HG02884 (cell line): ENCODE measurements around the gene SARM1.

Experiments used
- ATAC-seq: cut with Tn5 transposase; IDR thresholded peaks from one replicate; pipeline ENCODE4 v1.9.1; 2021; ENCODE audit warnings: mild to moderate bottlenecking, moderate library complexity; ENCODE audit not compliant: unreplicated experiment

The SARM1 gene

DNA sequence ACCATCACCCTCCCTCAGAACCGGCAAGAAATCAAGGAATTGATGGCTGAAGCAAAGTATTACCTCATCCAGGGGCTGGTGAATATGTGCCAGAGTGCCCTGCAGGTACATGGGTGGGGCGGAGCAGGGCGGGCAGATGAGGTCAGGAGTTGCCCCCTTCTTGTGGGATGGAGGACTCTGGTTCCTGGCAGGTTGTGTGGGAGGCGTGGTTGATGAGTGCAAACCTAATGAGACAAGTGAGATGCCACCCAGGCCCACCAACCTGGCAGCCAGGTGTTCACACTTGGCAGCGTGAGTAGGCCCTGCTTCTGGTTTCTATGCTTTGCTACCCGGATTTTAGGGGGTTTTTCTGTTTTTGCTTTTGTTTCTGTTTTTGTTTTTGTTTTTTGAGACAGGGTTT is 31.1 kb upstream of the SARM1 start:
- ATAC-seq: no peak

DNA sequence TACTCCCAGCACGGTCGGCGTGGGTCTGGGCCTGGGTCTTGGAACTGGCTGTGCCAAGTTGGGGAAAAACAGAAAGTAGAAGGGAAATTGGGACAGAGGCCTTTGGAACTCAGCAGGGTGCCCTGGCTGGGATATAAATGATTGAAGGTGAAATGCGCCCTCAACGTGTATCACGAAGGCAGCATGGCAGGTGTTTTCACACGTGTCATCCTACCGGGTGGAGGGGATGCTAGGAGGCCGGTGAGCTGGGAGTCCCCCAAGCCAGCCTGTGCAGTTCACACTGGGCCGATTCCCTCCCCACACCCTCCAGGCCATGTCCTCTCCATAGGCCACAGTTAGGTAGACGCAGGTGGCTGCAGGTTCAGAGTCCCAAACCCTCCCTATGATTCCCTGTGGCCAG is 30.0 kb upstream of the SARM1 start:
- no peak for ATAC-seq

DNA sequence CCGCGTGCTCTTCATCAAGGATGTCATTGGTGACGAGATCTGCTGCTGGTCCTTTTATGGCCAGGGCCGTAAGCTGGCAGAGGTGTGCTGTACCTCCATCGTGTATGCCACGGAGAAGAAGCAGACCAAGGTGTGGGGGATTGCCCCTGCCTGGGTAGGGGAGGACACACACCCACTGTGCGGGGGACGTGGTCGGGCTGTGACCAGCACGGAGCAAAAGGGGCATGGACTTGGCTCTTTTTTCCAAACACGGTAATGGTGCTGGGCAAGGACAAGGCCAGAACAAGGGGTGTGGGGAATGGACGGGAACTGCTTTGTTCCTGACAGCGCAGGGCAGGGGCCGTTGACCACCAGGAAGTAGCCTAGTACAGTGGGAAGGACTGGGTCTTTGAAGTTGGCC is 29.2 kb upstream of the SARM1 start:
- no peak for ATAC-seq

DNA sequence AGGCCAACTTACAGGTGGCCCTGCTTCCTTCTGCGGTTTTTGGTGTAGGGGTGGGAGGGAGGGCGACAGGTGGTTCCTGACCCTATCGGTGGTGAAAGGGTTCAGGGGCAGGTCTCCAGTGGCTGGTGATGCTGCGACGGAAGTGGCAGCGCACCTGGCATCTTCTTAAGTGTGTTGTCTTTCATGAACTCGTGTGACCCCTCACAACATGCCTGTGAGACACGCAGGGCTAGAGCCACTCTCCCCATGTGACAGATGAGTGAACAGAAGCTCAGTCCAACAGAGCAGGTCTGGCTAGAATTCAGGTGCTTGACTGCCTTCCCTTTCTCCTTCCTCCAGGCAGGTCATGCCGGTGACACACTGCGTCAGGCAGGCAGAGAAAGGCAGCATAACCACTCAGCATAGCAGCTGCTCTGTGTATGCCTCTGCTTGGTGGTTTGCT is 28.0 kb upstream of the SARM1 start:
- ATAC-seq: no peak

DNA sequence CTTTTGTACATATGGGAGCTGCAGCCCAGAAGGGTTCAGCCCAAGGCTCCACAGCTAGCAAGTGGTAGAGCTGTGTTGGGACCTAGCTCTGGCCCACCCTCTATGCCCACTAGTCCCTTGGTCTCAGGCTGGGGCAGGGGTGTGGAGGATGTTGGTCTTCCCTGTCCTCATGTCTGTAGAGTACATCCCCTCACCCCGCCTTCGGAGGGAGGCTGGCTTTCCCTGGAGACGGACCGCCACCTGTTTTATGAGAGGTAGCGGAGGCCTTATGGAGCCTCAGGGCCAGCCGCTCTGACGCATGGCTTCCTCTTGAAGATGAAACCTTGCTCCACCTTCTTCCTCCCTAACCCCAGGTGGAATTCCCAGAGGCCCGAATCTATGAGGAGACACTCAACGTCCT is 27.5 kb upstream of the SARM1 start:
- no peak for ATAC-seq

DNA sequence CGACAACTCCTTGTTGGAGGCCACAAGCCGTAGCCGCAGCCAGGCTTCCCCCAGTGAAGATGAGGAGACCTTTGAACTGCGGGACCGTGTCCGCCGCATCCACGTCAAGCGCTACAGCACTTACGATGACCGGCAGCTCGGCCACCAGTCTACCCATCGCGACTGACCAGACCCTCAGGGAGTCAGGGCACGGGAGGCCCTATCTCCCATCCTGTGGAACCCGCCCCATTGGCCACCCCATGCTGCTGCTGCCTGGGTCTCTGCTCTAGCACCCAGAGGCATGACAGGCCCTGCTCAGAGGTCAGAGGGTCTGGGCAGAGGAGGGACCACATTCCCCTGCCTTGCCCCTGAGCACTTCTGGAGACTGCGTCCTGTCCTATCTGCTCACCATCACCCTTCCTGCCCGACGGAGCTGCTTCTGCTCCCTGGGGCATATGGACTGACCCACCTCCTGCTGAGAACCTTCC is 27.0 kb upstream of the SARM1 start:
- ATAC-seq: no peak

DNA sequence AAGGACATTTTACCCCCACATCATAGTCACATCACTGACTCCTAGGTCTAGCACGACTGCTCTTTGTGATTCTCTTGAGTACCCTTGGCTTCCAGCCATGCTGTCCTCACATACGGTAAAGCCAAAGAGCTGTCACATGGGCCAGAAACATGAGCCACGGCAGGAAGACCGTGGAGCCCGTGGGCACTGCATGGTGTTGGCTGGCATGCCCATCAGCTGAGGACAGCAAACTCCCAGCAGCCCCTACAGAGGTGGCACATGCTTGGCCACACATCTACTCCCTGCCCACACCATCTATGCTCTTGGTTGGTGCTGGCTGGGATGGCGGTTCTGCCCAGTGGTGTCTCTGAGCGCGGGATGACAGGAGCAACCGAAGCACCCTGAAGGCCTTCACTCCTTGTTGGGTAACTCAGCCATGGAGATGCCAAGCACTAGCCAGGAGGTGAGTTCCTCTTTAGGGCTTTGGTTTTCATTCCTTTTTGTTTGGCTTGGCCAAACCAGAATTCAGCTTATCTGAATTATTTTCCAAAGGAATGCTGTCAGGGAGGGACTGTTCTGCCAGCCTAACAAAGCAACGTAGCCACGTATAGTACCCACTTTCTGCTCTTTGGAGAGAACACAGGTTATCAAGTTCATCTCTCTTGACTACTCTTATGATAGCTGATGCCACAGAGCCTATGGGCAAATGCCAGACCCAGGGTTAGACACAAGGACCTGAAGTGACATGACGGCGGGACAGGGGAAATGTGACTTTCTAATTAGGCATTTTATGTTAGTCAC is 25.9 kb upstream of the SARM1 start:
- ATAC-seq: no peak

DNA sequence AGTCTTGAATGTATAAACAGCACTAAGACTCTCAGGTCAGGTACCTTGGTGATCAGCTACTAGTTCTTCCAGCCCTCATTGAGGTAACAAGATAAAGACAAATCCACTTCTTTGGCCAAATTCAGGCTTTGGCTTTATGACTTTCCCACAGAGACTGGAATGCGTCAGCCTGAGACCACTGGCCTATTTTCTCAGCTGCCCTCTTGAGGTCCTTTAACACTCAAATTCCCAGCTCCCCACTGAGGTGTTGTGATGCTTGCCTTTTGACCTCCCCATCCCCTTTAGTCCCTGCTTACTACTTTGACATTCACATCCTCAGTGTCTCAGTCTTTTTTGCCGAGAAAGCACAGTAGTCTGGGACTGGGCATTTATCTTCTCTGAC is 25.3 kb upstream of the SARM1 start:
- ATAC-seq: no peak

DNA sequence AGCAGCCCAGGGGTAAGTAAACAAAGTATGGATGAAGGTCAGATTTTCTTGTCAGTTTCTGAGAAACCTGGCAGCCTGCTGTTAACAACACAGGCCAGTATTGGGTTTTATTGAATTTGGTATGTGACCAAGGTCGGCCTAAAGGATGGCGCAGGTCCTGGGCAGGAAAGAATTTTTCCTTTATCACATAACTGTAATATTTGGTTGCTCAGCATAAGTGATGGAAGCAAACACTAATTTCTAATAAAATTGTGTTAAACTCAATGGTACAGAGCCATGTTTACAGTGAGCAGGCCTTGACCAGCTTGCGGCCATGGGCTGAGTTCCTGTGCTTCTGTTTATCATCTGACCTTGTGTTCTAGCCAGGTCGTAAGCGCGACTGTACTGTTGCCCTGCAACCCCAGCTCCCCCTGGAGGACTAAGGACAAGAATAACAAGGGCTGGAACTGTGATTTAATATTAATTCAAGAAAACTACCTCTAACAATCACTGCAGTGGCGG is 24.7 kb upstream of the SARM1 start:
- ATAC-seq: no peak

DNA sequence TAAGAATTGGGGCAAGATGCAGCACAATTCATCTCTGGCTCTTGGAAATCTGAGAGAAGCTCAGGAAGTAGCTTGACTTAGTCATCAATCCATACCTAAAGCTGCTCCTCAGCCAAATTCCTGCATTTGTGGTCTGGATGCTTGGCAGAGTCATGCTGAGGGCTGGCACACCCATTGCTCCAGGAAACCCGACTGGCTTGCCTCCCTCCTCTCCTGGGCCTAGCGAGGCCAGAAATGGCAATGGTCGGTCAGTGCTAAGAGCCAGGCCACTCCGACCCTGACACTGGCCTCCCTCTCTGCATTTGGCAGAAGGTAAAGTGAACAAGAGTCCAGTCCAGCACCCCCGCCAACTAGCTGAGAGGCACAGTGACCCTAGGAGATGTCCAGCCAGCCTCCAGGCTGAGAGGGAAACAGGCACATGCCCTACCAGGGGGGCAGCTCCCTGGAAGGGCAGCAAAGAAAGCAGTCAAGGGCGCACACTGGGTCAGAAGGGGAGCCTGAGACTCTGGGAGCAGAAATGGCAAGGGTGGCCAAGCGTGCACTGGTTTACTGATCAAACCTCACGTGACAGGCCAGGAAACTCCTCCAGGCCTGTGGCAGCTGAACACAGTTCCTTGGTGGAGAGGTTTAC is 24.1 kb upstream of the SARM1 start:
- ATAC-seq: no peak

DNA sequence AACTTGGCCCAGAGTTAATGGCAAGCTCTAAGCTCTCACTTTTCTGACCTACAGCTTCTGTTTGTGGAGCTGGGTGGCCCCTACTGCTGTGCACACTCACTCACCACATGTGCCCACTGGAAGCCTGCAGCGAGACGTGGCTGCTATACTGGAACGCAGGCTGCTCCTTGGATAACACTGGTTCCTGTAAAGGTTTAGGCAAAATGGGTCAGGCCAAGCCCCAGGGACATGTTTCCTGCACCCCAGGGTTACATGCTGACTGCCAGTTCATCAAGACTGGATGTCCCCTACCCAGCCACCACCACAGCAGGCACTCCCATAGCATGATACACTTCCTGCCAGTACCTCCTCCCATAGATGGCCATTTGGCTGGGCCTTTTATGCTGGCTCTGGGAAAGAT is 22.5 kb upstream of the SARM1 start:
- ATAC-seq: no peak

DNA sequence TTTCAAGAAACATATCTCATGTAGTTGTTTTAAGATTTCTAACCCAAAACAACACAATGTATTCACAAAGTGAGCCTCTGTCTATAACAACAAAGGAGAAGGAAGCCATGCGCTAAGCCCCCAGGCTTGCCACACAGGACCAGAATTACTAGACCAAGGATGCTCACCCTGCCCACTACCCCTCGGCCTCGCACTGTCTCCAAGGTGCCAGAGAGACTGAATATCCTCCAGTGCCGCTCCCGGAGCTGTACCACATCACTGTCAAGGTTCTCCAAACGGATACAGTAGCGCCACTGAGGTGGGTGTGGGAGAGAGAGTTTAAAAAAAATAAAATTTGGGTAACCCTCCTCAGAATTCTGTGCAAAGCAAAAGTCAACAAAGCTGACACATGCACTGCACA is 21.2 kb upstream of the SARM1 start:
- no peak for ATAC-seq

DNA sequence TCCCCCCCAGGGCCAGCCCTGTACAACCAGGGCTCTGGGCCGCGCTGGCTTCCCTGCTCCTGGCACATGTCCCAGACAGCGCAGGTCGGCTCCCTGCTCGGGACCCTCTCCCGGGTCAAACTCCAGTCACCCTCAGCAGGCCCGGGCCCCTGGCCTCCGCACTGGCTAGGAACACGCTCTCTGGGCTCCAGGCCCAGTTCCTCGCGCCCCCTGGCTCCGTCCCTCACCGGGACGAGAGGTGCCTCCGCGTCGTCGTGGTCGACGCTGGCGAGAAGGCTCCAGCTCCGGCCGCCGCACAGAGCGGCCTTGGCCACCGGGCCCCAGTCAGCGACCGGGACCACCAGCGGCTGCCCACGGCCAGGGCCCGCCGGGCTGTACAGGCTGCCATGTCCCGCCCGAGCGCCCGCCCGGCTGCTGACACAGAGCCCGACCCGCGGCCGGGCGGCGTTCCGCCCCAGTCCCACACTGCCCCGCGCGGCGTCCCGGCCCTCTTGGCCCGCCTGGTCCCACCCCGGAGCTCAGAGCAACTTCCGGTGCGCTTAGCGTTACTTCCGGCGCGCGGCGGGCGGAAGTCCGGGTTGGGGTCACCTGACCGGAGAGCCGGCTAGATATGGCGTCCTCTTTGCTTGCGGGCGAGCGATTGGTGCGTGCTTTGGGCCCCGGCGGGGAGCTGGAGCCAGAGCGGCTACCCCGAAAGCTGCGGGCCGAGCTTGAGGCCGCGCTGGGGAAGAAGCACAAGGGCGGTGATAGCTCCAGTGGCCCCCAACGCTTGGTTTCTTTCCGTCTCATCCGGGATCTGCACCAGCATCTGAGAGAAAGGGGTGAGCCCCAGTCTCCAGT is 14.2 kb upstream of the SARM1 start, which contains the start of gene POLDIP2:
POLDIP2 (minus strand) TSS at position 467 of the 840 bp plus-strand sequence; CDS start at position 388, 79 bp downstream.
- peak; percentile 91 for ATAC-seq

DNA sequence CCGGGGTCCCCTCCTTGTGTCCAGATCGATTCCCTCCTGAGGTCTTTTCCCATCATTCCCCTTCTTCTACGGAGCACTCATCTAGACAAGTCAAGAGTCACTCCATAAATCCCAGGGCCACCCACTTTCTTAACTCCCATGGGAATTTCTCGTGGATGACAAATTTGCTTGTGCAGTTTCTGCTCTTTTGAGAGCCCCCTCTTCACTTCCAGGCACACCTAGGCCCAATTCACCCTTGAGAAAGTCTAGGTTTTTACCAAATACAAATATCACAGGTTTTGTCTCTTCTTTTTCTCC is 13.6 kb upstream of the SARM1 start:
- no peak for ATAC-seq

DNA sequence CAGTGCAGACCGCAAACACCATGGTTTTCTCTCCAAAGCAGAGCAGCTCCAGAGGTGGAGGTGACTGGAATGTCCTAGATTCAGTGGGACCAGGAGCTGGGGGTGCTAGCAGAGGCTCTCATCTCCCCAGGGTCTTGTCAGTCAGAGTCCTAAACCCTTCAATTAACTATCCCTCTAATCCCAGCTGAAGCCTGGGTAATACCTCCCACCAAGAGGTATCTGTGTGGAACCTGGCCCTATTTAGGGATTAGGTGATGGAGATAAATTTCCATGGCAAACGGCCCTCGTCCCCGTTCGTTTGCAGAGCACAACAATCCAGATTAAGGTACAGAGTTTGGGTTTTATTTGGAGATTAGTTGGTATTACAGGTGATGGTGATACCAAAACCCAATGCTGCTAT is 8.3 kb upstream of the SARM1 start:
- ATAC-seq: no peak

DNA sequence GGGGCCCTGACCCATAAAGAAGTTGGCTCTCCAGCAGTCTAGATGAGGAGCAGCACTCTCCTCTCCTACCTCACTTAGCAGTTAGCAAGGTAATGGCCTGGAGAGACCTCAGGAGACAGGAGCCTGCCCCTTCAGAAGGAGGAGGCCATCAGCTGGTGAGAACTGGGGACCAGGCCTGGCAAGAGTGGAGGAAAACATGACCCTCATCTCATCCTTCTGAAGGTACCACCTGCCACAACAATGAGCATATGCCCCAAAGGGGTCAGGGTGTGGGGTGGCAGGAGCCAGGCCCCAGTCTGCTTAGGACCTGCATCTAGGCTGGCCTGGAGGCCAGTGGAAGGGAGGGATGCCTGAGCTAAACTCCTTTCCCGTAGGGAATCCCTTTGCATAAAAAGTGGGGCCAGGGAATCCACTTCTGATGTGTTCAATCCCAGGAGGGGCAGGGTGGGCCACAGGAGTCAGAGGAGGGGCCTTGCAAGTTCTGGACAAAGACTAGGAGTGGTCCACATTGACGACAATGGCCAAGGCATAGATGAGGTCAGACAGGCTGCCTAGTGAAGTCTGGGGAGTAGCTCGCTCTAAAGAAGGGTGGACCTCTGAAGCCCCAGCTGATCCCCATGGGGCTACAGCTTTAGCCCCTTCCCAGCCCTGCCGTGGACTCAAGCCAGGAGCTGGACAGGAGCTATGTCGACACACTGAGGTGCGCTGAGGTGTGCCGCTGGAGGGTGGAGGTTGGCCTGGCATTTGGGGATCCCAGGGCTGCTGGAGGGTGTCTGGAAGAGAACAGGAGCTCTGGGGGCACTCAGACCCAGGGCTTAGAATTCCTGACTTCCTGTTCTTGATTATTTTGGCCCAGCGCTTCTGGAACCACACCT is 7.5 kb upstream of the SARM1 start:
- no peak for ATAC-seq

DNA sequence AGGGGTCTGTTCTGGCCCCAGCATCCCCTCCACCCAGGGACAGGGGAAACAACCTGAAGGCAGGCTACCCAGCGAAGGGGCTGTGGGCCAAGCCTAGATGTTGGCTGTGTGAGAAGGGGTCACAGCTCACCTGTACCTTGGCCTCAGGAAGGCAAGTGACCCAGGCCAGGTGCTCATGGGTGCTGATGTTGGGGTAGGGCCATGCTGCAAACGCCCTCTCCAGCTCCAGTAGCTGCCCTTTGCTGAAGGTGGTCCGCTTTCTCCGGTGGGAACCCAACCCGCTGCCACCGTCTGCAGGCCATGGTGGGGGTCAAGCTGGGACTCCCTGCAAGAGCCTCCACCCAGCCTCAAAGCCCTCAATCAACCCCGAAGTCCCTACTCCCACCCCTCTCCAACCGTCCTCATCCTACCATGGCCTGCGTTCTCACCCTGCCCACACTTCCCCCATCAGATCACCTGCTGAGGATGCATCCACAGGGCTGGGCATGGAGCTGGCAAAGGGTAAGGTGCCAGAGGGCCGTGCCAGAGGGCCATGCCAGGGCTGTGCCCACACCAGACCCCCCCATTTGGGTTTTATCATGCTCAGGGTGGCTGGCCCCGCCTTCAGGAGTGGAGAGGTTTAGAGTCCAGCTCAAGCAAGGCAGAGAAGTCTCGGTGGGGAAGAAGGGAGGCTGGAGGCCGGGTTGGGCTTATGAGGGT is 6.7 kb upstream of the SARM1 start, which contains the start of gene SEBOX:
SEBOX (minus strand) TSS at position 535 of the 699 bp plus-strand sequence; CDS start at position 487, 48 bp downstream.
- no peak for ATAC-seq

DNA sequence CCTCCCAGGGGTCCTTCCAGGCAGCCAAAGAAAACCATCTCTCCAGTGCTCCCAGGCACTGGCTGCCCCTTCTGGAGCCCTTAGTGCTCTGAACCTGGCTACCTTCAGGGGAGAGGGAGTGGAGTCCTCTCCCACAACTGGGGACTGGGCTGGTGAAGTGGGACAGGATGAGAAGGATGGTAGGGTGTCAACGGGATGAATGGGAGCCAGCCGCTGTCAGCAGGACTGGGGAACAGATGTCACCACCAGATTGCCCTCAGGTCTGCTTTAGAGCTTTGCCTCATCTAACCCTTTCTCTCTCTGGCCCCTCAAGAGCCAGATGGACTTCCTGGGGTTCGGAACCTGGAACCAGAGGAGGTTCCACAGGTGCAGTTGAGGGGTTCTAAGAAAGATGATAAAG is 6.0 kb upstream of the SARM1 start:
- ATAC-seq: no peak

DNA sequence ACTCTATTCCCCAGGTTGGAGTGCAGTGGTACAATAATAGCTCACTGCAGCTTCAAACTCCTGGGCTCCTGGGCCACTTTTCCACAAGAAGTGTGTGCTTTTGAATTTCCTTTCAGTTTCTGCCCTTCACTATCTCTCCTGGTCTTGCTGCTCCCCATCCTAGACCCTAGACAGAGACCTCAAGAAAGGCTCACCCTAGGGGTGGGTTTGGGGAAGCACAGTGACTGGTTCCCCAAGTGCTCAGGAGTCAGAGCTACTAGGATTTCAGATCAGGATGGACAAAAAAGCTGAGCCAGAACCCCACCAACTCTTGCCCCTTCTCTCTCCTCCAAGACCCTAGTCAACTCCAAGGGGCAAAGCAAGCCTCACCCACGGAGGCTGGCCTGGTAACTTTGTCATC is 4.9 kb upstream of the SARM1 start:
- ATAC-seq: no peak
